NOMO-1 (cell line): ENCODE data around the gene SLIT3.
A peak's percentile ranks its signal among the peaks of the same experiment; 100 is the strongest.

Experiments
- DNase-seq, 2 experiments: peaks; one replicate each; lab custom pipeline; 2025; ENCODE audit not compliant: unreplicated experiment in 2 of 2; lab: John Stamatoyannopoulos, UW

SLIT3 gene

DNA sequence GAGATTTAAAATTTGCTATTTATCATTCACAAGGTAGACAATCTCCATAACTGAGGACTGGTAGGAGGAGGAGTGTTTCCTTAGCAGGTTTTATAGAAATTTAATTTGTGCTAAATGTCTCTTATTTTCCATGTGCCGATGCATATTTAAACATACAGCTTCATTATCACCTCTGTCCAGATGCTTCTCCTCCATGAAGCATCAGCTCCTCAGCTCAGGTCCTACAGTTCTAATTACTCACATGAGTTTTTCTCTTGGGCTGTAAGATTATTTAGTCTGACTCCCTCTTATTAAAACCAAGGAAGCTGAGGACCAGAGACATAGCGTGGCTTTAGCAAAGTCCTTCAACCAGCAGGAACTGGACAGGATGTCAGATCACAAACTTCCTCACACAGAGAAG lies 421.6 kb downstream of the SLIT3 start:
- DNase-seq = no peak

DNA sequence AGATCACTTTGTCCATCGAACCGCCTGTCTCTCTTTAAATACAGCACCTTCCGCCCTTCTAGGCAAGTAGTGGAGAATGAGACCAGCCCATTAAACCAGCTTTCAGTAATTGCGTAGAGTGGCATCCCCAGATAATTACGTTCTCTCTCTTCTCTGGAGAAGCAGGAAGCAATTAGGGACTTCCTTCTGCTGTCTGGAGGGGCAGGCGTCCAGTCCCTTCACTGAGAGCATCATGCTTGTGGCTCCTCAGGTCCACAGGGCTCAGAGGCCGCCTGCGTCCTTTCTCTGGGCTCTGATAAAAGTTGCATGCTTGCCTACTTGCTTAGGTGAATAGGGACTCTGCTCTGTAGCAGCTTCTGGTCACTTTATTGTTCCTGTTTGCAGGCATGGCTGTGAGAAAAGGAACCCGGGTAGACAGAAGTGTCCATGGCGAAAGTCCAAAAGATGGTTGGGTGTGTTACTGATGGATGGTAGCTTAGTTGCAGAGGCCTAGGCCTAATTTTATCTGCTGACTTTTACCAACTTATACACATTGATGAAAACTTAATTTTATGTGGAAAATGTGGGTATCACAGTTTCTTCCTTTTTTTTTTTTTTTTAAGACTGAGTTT lies 422.7 kb downstream of the SLIT3 start:
- peak in 1 of 2 experiments; percentile 27 for DNase-seq

DNA sequence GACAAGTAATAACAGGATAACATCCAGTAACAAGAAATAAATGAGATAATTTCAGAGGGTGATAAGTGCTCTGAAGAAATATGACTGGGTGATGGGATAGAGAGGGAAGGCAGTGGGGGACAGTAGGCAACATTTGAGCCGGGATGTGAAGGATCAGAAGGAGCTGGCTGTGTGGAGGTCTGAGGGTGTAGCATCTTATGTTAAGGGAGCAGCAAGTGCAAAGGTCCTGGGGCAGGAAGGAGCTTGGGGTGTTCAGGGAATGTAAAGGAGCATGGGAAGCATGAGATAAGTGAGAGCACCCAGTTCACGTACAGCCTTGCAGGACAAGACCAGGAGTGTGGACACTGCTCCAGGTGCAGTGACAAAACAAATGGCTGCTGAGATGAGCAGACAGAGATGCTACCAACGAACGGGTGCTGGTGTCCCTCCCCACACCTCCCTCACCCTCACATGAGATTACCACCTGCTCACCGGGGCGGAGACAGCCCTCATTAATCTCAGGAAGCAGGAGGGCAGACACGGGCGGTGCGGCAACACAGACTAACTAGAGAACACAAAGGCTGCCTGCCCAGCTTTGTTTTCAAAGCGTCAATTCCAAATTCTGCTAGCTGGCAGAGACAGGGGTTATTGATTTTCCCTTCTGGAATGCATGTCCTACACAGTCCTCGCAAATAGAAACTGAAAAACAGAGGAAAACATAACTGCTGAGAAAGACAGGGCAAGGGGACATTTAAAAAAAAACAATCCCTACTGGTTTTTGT lies 423.6 kb downstream of the SLIT3 start:
- DNase-seq = no peak

DNA sequence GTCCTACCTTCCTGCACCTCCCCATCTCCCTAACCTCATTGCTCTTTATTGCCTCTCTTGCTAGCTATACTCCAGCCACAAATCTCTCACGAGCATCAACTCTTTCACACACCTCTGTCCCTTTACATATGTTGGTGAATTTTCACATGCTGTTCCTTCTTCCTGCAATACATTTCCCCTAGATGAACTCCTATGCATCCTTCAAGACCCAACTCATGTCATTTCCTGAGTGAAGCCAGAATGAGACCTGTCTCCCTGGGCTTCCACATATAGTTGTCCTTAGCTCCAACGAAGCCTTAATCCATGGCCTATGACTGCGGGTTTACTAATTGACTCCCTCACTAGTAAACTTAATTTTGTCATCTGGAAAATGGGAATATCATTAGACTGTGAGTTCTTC lies 424.5 kb downstream of the SLIT3 start:
- DNase-seq = no peak

DNA sequence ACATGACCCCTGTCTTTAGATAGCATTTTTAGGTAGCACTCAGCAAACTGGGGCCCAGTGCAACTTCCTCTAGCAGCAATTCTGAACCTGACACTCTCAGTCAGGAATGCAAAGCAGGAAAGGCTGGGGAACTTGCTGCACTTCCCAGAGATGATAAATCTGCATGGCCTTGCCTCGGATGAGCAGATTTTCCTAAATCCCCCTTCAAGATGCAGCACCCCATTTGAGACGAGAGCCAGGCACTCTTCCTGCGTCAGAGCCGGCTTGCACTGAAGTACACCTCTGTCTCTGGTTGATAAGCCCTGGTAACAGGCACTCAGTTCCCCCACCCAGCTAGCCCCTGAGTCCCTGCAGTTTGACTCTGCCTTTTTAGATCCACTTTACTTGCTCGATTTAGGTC lies 425.1 kb downstream of the SLIT3 start:
- no peak for DNase-seq

DNA sequence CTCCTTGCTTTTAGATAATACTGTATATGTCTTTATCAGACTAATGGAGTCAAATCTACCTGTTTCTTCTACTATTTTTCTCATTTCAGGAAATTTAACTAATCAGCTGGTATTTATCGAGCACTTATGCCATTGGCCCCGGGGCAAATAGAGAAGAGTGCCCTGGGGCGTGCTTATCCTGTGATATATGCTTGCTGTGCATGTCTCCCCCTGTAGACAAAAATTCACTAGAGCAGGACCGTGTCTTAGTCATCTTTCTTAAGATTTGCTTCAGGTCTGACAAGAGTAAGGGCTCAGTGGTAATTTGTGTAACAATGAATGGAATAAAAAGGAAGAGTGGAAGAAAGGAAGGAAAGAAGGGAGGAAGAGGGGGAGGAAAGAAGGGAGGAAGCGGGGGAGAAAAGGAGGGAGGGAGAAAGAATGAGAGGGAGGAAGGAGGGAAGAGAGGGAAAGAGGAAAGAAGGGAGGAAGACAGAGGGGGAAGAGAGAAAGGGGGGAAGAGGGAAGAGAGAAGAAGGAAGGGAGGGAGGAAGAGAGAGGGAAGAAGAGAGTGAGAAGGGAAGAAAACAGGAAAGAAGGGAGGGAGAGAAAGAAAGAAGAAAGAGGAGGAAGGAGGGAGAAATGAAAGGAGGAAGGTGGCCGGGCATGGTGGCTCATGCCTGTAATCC lies 426.1 kb downstream of the SLIT3 start:
- no peak for DNase-seq

DNA sequence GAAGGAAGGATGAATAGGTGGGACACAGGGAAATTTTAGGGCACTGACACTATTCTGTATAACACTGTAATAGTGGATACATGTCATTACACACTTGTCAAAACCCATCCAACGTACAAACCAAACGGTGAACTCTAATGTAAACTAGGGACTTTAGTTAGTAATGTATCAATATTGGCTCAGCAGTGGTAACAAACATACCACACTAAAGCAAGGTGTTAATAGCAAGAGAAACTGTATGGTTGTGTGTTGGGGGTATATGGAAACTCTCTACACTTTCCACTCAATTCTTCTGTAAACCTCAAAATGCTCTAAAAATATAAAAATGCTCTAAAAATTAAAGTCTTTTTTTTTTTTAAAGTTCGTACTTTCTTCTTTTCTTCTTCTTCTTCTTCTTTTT lies 428.7 kb downstream of the SLIT3 start:
- no peak for DNase-seq

DNA sequence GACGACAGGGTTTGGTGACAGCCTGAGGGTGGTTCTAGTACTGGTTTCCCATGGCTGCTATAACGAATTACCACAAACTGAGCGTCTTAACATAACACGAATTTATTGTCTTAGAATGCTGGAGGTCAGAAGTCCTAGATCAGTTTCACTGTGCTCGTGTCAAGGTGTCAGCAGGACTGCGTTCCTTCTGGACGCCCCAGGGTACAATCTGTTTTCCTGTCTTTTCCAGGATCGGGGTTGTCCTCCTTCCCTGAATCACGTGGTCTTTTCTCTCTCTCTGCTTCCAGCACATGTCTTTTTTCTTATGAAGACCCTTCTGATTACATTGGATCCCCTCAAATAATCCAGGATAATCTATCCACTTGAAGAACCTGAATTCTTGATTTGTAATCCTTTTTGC lies 430.0 kb downstream of the SLIT3 start:
- DNase-seq = no peak

DNA sequence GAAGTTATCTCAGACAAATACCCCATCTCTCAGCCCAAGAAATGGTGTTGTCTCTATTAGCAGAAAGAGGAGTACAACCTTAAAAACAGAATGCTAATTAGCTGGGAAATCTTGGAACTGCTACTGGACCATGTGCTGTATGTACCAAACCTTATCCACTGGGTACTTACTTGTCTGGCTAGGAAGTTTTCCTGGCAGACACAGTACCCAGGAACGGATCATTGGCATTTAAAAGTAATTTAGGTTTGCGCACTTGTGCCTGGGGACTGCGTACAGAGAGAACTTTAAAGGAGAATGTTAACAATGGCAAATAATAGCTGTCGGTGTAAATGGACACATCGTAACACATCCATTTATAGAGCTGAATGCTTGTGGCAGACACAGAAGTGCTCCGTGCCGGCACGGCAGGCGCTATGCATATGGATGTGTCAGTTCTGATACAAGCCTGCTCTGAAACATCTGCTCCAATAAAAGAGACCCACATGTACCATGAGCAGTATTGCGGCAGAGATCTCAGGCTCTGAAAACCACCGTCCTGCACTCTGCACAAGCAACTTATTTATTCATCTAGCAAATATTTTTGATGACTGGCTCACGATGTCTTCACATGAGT lies 431.2 kb downstream of the SLIT3 start:
- no peak for DNase-seq

DNA sequence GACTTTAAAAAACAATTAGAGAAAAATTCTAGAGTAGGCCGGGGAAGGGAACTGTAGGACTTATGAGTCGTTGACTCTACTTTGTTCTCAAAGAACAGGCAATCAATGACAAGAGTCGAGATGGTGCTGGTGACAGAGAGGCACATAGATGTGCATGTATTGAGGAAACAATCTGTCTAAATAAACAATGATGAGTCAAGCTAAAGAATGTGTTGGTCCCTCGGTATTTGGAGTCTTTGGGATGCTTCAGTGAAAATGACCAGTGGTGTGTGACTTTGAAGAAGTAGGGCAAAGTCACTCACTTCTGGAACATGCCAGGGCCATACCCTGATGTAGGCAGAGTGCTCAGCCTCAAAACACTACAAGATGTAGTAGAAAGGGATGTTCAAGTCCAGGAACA lies 433.7 kb downstream of the SLIT3 start:
- DNase-seq = no peak

DNA sequence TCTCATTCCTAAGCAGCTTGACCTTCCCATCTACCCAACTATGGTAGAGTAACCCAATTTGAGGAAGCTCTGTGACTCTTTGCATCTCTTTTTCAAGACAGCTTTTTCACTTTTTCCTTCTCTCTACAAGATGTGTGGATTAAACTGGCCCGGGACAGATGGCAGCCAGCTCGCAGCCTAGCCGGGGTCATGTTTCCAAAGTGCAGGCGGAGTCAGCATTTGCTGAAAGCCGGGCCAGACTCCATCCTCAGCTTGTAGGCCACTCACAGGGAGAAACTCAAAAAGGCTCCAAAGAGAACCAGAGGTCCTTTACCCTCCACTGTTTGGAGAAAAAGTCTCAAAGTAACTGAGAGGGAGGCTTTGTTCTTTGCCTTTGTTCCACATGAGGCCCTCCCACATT lies 435.0 kb downstream of the SLIT3 start:
- DNase-seq = no peak

DNA sequence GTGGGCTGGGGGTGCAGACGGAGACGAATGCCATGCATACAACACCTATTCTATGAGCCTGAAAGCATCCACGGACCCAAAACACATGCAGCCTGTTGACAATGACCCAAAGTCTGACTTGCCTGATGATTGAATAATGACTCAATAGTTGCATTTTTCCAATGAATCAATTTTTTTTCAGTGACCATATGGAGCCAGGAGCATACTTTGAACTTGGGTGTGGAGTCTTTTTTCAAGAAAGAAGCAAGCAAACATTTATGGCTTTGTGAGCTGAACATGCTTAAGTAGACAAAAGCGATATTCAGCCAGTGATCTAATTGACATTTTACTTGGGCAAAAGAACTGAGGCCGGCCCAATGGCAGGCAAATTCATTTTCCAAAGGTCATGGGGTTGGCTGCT lies 437.9 kb downstream of the SLIT3 start:
- DNase-seq = no peak

DNA sequence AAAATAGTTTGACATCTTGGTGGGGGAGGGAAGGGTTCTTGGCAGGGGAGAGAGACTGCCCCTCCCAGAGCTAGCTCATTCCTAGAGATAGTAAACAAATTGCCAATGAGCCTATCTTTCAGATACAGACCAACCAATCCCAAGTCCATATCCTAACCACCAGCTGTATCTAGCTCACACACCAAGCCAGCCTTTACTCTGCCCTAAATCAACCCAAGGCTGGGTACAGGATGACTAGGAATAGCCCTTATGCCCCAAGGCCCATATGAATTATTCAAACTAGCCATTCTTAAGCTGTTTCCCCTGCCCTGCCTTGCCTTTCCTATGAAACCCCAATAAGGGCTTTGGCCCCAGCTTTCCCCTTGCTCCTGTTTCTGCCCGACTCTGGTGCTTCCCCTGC lies 440.4 kb downstream of the SLIT3 start:
- no peak for DNase-seq

DNA sequence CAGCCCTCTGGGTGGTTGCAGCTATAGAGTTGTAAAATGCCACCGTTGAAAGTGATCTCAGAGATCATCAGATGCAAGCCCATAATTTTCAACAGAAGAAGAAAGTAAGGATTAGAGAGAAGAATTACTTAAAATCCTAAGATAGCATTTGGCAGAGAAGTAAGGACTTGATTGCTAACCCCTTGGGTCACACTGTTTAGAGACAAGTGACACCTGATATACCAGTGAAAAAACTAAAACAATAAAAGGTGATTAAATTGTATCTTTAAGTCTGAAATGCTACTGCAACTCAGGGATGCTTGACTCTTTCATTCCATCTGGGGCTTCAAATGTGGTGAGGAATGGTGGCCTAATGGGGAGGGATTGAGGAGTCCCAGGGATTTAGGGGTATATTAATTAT lies 440.9 kb downstream of the SLIT3 start:
- DNase-seq = no peak

DNA sequence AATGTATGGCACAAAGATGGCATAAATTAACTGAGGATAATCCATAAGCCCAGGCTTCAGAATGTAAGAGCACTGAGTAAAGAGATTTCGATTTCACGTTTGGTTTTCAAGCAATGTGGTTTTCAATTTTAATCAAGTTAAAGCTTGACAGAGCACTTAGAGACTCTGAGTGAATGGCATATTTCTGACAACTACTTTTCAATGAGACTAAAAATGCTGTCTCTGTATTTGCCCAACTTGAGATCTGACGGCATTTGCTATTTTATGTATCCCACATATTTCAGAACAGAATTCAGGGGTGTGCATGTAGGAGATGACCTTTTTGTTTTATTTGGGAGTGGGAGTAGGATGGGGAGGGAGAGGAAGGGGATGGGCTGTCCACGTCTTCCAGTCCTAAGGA lies 441.5 kb downstream of the SLIT3 start:
- no peak for DNase-seq

DNA sequence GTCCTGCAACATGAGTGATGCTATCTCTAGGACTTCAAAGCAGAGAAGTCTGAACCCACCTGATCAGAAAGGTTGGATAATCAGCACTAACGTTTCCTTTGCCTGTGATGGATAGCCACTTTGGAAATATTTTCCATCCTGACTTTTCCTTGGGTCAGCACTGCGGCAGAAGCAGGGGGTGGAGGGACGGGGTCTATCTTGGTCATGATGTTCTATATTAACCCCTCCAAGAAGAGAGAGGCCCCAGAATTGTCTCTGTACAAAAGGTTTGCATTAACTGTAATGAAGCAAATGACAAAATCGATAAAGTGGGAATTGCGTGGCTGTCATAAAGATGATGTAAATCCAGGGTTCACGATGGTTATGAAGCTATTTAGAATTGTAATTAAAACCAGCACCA lies 441.9 kb downstream of the SLIT3 start:
- DNase-seq = no peak

DNA sequence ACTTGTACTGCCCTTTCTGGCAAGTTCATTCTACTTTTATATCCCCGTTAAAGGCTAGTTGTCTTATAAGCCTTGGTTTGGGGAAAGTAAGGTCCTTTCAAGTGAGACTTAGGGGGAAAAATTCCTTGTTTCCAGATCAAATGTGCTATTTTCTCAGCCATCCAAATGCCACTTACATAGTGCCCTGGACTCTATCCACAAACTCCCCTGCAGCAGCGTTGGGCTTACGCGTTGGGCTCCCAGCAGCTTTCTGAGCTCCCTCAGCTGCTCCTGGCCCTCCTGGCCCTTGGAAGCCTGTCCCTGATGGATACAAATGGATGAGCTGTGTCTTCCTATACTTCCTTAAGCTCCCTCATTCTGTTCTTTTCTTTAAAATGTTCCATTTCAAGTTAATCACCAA lies 442.6 kb downstream of the SLIT3 start:
- no peak for DNase-seq

DNA sequence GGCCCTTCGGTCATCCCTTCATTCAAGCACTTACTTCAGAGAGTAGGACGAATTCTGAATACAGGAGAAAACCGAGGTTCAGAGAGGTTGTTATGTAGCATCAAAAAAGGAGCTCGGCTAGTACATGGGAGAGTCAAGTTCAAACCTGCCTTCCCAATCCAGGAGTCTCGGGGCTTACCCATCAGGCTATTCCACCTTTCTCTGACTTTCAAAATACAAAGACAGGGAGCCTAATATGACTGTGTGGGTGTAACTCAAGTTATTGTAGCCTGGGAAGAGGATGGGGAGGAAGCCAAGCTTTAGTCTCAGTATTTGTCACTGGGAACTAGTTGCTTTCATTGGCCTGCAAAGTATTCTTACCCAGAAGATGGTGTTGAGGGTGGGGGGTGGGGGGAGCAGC lies 447.0 kb downstream of the SLIT3 start:
- no peak for DNase-seq

DNA sequence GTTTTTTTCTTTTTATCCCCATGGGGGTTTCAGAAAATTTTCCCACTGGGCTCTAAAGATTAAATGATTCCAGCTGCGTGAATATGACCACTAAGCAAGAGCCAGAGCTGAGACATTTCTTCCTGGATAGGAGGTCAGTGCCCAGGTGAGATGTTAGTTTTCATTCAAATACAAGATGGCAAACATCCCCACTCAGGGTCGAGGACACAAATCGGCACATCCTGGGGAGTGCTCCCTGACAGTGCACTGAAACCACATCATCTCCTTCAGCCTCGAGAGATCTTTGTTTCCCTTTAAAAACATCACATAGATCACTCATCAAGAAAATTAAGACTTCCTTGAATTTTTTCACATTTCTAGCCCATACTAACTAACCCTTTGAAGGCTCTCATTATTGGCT lies 448.6 kb downstream of the SLIT3 start:
- DNase-seq = no peak

DNA sequence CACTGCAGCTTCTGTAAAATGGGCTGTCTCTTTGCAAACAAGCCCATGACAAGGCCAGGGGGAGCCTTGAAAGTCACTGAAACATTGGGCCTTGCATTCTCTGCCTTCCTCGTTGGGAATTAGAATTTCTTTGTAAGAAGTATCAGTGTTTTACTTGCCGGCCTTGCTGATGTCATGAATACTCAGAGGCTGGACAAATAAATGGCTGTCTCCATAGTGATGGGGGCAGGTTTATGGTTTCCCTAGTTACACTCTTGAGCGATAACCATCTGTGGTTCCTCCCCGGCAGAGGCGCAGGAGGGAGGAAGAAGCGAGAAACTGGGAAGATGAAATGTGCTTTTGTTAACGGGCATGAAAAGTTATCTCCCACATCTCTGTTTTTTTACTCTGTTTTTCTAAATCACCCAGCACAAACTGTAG lies 449.0 kb downstream of the SLIT3 start:
- no peak for DNase-seq

DNA sequence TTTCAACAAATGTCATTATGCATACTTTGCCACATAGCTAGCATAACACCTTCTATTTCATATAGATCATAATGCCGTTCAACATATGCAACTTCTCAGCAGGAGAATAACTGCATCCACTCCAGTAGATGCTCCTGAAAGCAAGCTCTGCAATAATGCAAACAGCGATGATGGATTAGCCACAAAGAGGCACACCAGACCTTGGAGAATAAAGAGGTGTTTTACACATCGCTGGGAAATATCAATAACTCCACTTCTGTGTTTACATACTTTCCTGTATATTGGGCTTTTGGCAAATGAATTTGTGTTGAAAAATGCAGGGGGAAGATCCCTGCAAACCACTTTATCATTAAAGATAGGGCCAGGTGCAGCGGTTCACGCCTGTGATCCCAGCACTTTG lies 450.3 kb downstream of the SLIT3 start:
- DNase-seq = no peak

DNA sequence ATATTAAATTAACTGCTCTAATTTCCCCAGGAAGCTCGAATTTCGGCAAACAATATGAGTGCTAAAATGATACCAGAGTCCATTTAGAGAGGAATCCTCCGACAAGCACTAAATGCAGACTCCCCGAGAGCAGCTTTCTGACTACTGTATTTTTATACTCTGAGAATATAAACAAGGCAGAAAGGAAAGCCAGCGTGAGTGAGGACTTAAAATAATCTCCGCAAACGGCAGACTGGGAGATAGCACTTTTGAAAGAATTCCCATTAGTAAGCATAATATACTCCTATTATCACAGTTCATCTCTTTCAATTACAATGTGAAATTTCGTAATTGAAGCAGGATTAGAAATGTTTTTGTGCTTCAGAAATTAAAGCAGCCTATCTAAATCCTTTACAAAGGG lies 452.4 kb downstream of the SLIT3 start:
- no peak for DNase-seq
